Retinal pigment epithelial cell (primary cell): ENCODE results near the gene CCDC80.
A peak's percentile ranks its signal among the peaks of the same experiment; 100 is the strongest.

Experiments
- DNase-seq: peaks from one replicate; pipeline ENCODE4 v3.0.0-alpha.2; 2010; ENCODE audit warnings: low read depth
- H3K4me3 ChIP-seq: 2 replicates; pipeline ENCODE4 v1.5.1; 2011; ENCODE audit warnings: mild to moderate bottlenecking, low read length, control low read depth, moderate library complexity
- TF ChIP-seq, protein P1 (sequence below): conservative IDR thresholded peaks from 2 replicates; pipeline ENCODE4 v1.5.1; 2011; ENCODE audit warnings: low read depth, low read length, control low read depth, inconsistent platforms

Gene CCDC80

DNA sequence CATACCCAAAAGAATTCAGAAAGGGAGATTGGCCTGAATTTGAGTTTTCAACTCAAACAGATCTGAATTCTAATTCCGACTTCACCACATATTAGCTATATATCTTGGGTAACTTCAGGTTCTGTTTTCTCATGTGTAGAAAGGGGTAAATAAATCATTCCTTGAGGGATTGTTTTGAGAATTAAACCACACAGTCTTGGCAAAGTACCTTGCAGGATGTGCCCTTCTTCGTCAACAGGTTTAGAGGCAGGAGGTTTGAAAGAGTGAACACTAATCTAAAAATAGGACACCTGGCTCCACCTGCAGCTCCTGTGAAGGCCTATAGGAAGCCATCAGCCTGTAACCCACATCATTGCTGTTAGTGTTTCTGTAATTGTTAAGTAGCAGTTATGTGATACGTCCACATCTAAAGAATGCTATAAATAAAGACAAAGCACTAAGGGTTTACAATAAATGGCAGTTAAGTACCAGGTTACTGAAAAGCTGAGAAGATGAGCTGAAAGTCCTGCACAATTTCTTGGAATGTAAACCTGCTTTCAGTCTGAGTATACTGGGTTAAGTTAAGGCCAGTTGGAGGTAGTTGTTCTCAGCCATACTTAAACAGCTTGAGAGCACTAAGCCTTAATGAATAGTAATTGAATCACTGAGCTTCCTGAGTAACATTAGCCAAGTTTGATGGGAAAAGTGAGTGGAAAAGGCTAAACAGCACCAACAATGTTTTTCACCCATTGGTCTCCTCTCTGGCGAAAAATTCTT is 6.0 kb downstream of the CCDC80 start:
- TF ChIP-seq, protein P1, sequence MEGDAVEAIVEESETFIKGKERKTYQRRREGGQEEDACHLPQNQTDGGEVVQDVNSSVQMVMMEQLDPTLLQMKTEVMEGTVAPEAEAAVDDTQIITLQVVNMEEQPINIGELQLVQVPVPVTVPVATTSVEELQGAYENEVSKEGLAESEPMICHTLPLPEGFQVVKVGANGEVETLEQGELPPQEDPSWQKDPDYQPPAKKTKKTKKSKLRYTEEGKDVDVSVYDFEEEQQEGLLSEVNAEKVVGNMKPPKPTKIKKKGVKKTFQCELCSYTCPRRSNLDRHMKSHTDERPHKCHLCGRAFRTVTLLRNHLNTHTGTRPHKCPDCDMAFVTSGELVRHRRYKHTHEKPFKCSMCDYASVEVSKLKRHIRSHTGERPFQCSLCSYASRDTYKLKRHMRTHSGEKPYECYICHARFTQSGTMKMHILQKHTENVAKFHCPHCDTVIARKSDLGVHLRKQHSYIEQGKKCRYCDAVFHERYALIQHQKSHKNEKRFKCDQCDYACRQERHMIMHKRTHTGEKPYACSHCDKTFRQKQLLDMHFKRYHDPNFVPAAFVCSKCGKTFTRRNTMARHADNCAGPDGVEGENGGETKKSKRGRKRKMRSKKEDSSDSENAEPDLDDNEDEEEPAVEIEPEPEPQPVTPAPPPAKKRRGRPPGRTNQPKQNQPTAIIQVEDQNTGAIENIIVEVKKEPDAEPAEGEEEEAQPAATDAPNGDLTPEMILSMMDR: no peak
- H3K4me3 ChIP-seq: peak overlapping the region; percentile 7
- DNase-seq: no peak

DNA sequence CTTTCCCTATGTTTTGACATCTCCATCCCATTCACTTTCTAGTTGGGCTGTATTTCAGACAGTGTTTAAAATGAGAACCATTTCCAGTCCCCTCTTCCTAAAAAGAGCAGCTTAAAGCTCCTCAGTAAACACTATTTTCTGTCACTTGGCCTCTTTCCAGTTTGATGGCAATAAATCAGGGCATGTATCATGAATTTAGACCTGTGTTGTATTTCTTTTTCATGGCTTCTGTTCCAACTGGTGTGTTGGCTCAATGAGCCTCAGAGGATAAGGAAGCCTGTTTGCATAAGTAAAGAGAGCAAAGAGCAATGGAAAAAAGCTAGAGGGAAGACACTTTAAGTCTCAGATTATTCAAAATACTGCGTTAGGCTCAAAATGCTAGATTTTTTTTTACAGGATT is 7.2 kb downstream of the CCDC80 start:
- DNase-seq: no peak
- TF ChIP-seq, protein P1: no peak
- no peak overlapping the region for H3K4me3 ChIP-seq

DNA sequence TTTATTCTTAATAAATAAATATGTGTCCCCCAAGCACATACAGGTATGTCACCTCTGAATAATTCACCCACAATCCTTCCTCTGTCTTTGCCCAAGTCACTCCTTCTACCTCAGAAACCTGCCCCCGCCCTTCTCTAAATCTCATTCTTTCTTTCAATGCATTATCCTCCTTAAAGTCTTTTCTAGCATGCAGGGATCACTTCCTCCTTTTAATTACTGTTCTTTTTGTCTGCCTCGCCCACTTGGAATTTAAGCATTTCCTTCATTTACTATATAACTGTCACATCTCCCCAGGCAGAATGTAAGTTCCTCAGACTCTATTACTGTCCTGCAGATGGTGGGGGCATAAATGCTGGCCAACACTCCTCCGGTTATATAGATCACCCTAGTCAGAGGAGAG is 7.8 kb downstream of the CCDC80 start:
- H3K4me3 ChIP-seq: no peak overlapping the region
- TF ChIP-seq, protein P1: no peak
- no peak for DNase-seq

DNA sequence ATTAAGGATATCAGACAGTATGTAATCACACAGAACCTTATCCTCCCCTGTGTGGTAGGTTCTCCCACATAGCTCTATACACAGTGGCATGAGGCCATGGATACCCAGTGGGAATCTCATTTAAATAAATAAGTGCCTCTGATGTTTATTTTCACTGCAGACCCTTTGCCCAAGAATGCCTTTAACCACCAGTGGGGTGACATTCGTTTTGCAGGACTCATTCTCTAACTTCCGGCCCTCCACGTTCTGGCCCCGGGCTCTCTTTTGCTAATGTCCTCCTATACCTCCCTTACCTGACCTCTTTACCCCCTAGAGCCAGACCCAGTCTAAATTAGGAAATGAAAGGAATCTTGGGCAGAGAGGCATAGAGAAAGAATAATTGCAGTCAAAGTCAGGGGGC is 8.3 kb downstream of the CCDC80 start:
- no peak overlapping the region for H3K4me3 ChIP-seq
- TF ChIP-seq, protein P1: no peak
- no peak for DNase-seq

- no peak for DNase-seq
- TF ChIP-seq, protein P1: no peak
- H3K4me3 ChIP-seq: no peak overlapping the region
Measured at GRCh38 chr3:112631257-112631656, 9.7 kb downstream of the CCDC80 start.

DNA sequence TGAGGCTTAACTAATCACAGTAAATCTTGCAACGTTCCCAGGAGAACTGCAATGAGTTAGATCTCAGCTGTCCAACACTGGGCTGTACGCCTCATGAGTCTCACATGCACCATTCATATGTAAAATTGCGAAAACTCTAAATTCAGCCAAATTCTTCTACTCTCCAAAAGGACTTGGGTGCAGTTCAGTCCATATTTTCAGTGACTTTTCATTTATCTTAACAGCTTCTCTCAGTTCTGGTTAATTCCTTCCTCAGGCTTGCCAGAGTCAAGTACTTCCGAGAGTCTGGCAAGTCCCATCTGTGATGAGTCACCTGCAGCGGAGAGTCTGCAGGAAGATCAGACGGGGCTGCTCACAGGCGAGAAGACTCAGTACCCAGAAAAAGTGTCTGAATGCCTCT is 11.5 kb downstream of the CCDC80 start:
- H3K4me3 ChIP-seq: no peak overlapping the region
- DNase-seq: no peak
- TF ChIP-seq, protein P1: no peak

- TF ChIP-seq, protein P1: no peak
- DNase-seq: no peak
- H3K4me3 ChIP-seq: no peak overlapping the region
Measured at GRCh38 chr3:112627919-112628466, 12.9 kb downstream of the CCDC80 start.
